Thoracic aorta (tissue), 2 donors: Measurements from ENCODE around the gene ANO5. TPM values are rescaled to one million over a fixed set of nuclear protein-coding genes. Genes with fewer than 3 reads are reported as not detected.

Experiments
- ATAC-seq: fragments of 150-250 bp; one replicate; pipeline ENCODE4 v1.8.0; 2017; ENCODE audit warnings: low read depth; ENCODE audit not compliant: insufficient number of reproducible peaks, low FRiP score
- DNase-seq: peaks from one replicate; pipeline ENCODE4 v3.0.0-alpha.2; 2020; ENCODE audit warnings: low spot score
- H3K27ac ChIP-seq, 2 donors: fragments of 200-600 bp; sonication (generic); 1 replicate in 1 of 2; 2 replicates in 1 of 2; pipeline ENCODE4 v1.5.1; 2016; ENCODE audit warnings: mild to moderate bottlenecking in 2 of 2, moderate library complexity in 2 of 2
- H3K27me3 ChIP-seq: fragments of 200-600 bp; sonication (generic); replicated peaks from 2 replicates; pipeline ENCODE4 v1.6.0; 2016; ENCODE audit warnings: mild to moderate bottlenecking; ENCODE audit not compliant: insufficient read depth
- H3K36me3 ChIP-seq: fragments of 200-600 bp; sonication (generic); one replicate; pipeline ENCODE4 v1.5.1; 2016
- H3K4me1 ChIP-seq, 2 donors: fragments of 200-600 bp; sonication (generic); 1 replicate in 1 of 2; 2 replicates in 1 of 2; pipeline versions ENCODE4 v1.5.1 to v1.6.0; 2016; ENCODE audit warnings: low read depth in 2 of 2, mild to moderate bottlenecking in 1 of 2; ENCODE audit not compliant: control insufficient read depth in 1 of 2
- H3K4me3 ChIP-seq: fragments of 200-600 bp; sonication (generic); 2 replicates; pipeline ENCODE4 v1.5.1; 2016; ENCODE audit warnings: mild to moderate bottlenecking
- H3K9me3 ChIP-seq: fragments of 200-600 bp; sonication (generic); 2 replicates; pipeline ENCODE4 v1.5.1; 2016
- CTCF ChIP-seq: fragments of 200-600 bp; sonication (generic); IDR thresholded peaks from one replicate; pipeline ENCODE4 v1.5.1; 2019; ENCODE audit warnings: antibody characterized with exemption
- total RNA-seq, 2 donors: library from RNA; depleted of rRNA; stranded (reverse); fragments of >200 nt; gene quantifications; one replicate each; pipeline versions ENCODE4 v1.1.0 to v1.2.3, GENCODE V29; 2016

ANO5 gene
- total RNA-seq, 2 donors from 2014 or later: 6.5 to 7.9 TPM

- H3K4me1 ChIP-seq: peaks cover 6 to 17% of the 10 kb centered on the region in 2 donors
- H3K4me3 ChIP-seq: peak overlapping the region; percentile 91
- no peaks in the 10 kb centered on the region for H3K9me3 ChIP-seq
- no peak for DNase-seq
- H3K27ac ChIP-seq: peak overlapping the region in 1 of 2 donors; percentile 27
- no peak for ATAC-seq
- TF ChIP-seq CTCF: no peak
- H3K36me3 ChIP-seq: no peaks in the 10 kb centered on the region
- H3K27me3 ChIP-seq: no peaks in the 10 kb centered on the region
Measured at GRCh38 chr11:22192289-22192641, 620 bp upstream of the ANO5 start.

- H3K4me1 ChIP-seq: peaks cover 6 to 17% of the 10 kb centered on the region in 2 donors
- no peaks in the 10 kb centered on the region for H3K36me3 ChIP-seq
- no peaks in the 10 kb centered on the region for H3K9me3 ChIP-seq
- H3K27ac ChIP-seq: peak overlapping the region in 1 of 2 donors; percentile 27
- H3K27me3 ChIP-seq: no peaks in the 10 kb centered on the region
- H3K4me3 ChIP-seq: peak overlapping the region; percentile 91
- ATAC-seq (no peak), DNase-seq (no peak)
- no peak for TF ChIP-seq CTCF
Measured at GRCh38 chr11:22193348-22194051, 615 bp downstream of the ANO5 start.

GRCh38 chr11:22194306-22194705, 1.4 kb downstream of the ANO5 start:
- no peak for ATAC-seq
- peaks cover 6 to 17% of the 10 kb centered on the region in 2 donors for H3K4me1 ChIP-seq
- no peaks in the 10 kb centered on the region for H3K36me3 ChIP-seq
- peak overlapping the region; percentile 91 for H3K4me3 ChIP-seq
- no peaks in the 10 kb centered on the region for H3K9me3 ChIP-seq
- no peak for TF ChIP-seq CTCF
- no peak for DNase-seq
- H3K27me3 ChIP-seq: no peaks in the 10 kb centered on the region
- H3K27ac ChIP-seq: no peak overlapping the region

- no peak for TF ChIP-seq CTCF
- Histone ChIP-seq H3K27ac (no peak overlapping the region), H3K27me3 (no peaks in the 10 kb centered on the region), H3K4me1 (peaks cover 6 to 17% of the 10 kb centered on the region in 2 donors), H3K4me3 (no peak overlapping the region), H3K36me3 (no peaks in the 10 kb centered on the region), H3K9me3 (no peaks in the 10 kb centered on the region)
- ATAC-seq: no peak
- DNase-seq: no peak
Measured at GRCh38 chr11:22194907-22195306, 2.0 kb downstream of the ANO5 start.

GRCh38 chr11:22197139-22198005, 4.5 kb downstream of the ANO5 start:
- Histone ChIP-seq H3K9me3 (no peaks in the 10 kb centered on the region), H3K27ac (no peak overlapping the region), H3K27me3 (no peaks in the 10 kb centered on the region), H3K4me1 (peaks cover 6 to 17% of the 10 kb centered on the region in 2 donors), H3K4me3 (no peak overlapping the region), H3K36me3 (no peaks in the 10 kb centered on the region)
- ATAC-seq (no peak), DNase-seq (no peak)
- no peak for TF ChIP-seq CTCF
